A673 (cell line): ENCODE results near the gene MBD3L5. TPM values are rescaled to one million over a fixed set of nuclear protein-coding genes. Genes with fewer than 3 reads are reported as not detected.
"Not testable (repeated sequence)": the region's sequence is repeated elsewhere in the genome, so short reads cannot be mapped to it uniquely, and the experiment has no call there.

Experiments
- Bru-seq: library from RNA; stranded (reverse); fragments of 400-500 nt; gene quantifications from one replicate; lab custom pipeline; 2021; lab: Mats Ljungman, UMichigan
- BruChase-seq, 2 experiments: library from RNA; stranded (reverse); fragments of 400-500 nt; gene quantifications; one replicate each; lab custom pipeline; 2021; lab: Mats Ljungman, UMichigan
- BruUV-seq: library from RNA; stranded (reverse); fragments of 400-500 nt; replicated peaks from 2 replicates; lab custom pipeline; 2021; lab: Mats Ljungman, UMichigan
- CTCF ChIA-PET: fragments of 300-600 bp; sonication (Branson Sonifier 250); formaldehyde crosslinking; loops from one replicate; lab custom pipeline; 2022; ENCODE audit warnings: antibody characterized with exemption; lab: Charles Lee
- POLR2A ChIA-PET: fragments of 300-600 bp; sonication (Branson Sonifier 250); formaldehyde crosslinking; loops from one replicate; lab custom pipeline; 2022; ENCODE audit warnings: antibody characterized with exemption; ENCODE audit not compliant: low non-redundant PET; lab: Charles Lee
- DNase-seq: peaks from one replicate; pipeline ENCODE4 v3.0.0-alpha.2; 2015; ENCODE audit warnings: low spot score
- H3K27ac ChIP-seq: fragments of 200-600 bp; sonication (generic); 2 replicates; pipeline ENCODE4 v1.5.1; 2016; ENCODE audit warnings: mixed run types, low read depth, mild to moderate bottlenecking, mixed read lengths, antibody characterized with exemption, low read length; ENCODE audit not compliant: poor library complexity, severe bottlenecking
- H3K27me3 ChIP-seq: fragments of 200-600 bp; sonication (generic); replicated peaks from 2 replicates; pipeline ENCODE4 v1.6.1; 2017; ENCODE audit warnings: mixed run types, low read depth, mild to moderate bottlenecking, mixed read lengths, antibody characterized with exemption, low read length; ENCODE audit not compliant: insufficient read depth, poor library complexity
- H3K36me3 ChIP-seq: fragments of 200-600 bp; sonication (generic); 2 replicates; pipeline ENCODE4 v1.6.1; 2016; ENCODE audit warnings: mixed run types, mild to moderate bottlenecking, mixed read lengths, antibody characterized with exemption, low read length; ENCODE audit not compliant: insufficient read depth, poor library complexity, severe bottlenecking
- H3K4me1 ChIP-seq: fragments of 200-600 bp; sonication (generic); 2 replicates; pipeline ENCODE4 v1.6.1; 2017; ENCODE audit warnings: mixed run types, mild to moderate bottlenecking, mixed read lengths, antibody characterized with exemption, low read length; ENCODE audit not compliant: insufficient read depth, poor library complexity, severe bottlenecking
- H3K4me3 ChIP-seq: fragments of 200-600 bp; sonication (generic); 2 replicates; pipeline ENCODE4 v1.5.1; 2016; ENCODE audit warnings: low read depth, mixed run types, mild to moderate bottlenecking, mixed read lengths, low read length; ENCODE audit not compliant: poor library complexity, severe bottlenecking
- H3K9me3 ChIP-seq: fragments of 200-600 bp; sonication (generic); 2 replicates; pipeline ENCODE4 v1.6.1; 2016; ENCODE audit warnings: mixed run types, low read depth, mild to moderate bottlenecking, mixed read lengths, antibody characterized with exemption, low read length; ENCODE audit not compliant: poor library complexity, severe bottlenecking
- CTCF ChIP-seq: fragments of 300-800, 200-600 bp; sonication (generic); conservative IDR thresholded peaks from 2 replicates; pipeline ENCODE4 v1.5.1; 2017; ENCODE audit warnings: low read depth, mild to moderate bottlenecking, antibody characterized with exemption, low read length, moderate library complexity, mixed read lengths
- EZH2 ChIP-seq: fragments of 200-600 bp; sonication (generic); IDR thresholded peaks from 2 replicates; pipeline ENCODE4 v1.6.1; 2017; ENCODE audit warnings: borderline replicate concordance, low read depth, mild to moderate bottlenecking, mixed read lengths, antibody characterized with exemption, low read length; ENCODE audit not compliant: poor library complexity, severe bottlenecking
- intact Hi-C: fragments of 100-400 bp; cut with micrococcal nuclease; formaldehyde crosslinking; loops from one replicate; pipeline ENCODE4 v1.10.0; 2022; ENCODE audit not compliant: unreplicated experiment
- long read RNA-seq: library from polyadenylated mRNA; stranded (forward); transcript quantifications from one replicate; pipeline ENCODE4 v2.0.0, GENCODE V29; 2022
- total RNA-seq: library from RNA; stranded (reverse); gene quantifications from 2 replicates; pipeline ENCODE4 v1.2.3, GENCODE V29; 2021

The MBD3L5 gene
- total RNA-seq (0.47 TPM in 1 of 2 replicates, not detected in the other), Bru-seq, nascent RNA (percentile 17 among the genes with signal in this experiment), BruChase-seq, experiment 1, labeled RNA remaining after a 2-hour chase (not detected), BruChase-seq, experiment 2, labeled RNA remaining after a 6-hour chase (percentile 17 among the genes with signal in this experiment)
- long read RNA-seq = 0 reads

DNA sequence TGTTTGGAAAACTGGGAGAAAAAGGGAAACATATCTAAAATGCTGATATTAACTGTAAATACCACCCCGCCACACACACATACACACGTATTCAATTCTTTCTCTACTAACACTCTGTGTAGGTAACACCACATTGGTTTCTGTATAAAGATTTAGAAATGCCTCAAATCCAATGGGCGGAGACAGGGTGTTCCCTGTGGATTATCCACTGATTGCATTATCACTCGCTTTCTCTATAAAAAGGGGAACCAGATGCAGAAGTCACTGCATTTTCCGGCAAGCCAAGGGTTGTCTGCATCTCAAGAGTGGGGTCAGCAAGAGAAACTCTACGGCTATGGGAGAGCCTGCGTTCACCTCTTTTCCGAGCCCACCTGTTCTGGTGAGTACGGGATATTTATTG is at the start of gene MBD3L5:
TSS of gene MBD3L5 (plus strand) at position 301 of the 400 bp plus-strand sequence. CDS start at position 335, 34 bp downstream.
- DNase-seq, H3K4me3 ChIP-seq, intact Hi-C loops, CTCF ChIA-PET, H3K36me3 ChIP-seq, H3K27me3 ChIP-seq, H3K4me1 ChIP-seq, H3K27ac ChIP-seq, H3K9me3 ChIP-seq, POLR2A ChIA-PET, BruUV-seq: not testable (repeated sequence)

- intact Hi-C loops = no loop called here
- no peak for TF ChIP-seq CTCF
- TF ChIP-seq EZH2 = no peak
- ChIA-PET POLR2A (no interaction called here), CTCF (no interaction called here)
- no peak overlapping the region for H3K27ac ChIP-seq
- BruUV-seq = no TSS peak
- no peaks in the 10 kb centered on the region for H3K9me3 ChIP-seq
- H3K4me3 ChIP-seq = no peak overlapping the region
- H3K27me3 ChIP-seq = no peaks in the 10 kb centered on the region
- no peaks in the 10 kb centered on the region for H3K4me1 ChIP-seq
- DNase-seq = no peak
- H3K36me3 ChIP-seq = no peaks in the 10 kb centered on the region
Measured at GRCh38 chr19:6983448-6983847, 46.9 kb upstream of the MBD3L5 start.

- CTCF ChIA-PET = no interaction called here
- no peak overlapping the region for H3K27ac ChIP-seq
- H3K9me3 ChIP-seq = no peaks in the 10 kb centered on the region
- DNase-seq = no peak
- H3K27me3 ChIP-seq = no peaks in the 10 kb centered on the region
- no TSS peak for BruUV-seq
- H3K36me3 ChIP-seq = no peaks in the 10 kb centered on the region
- no peaks in the 10 kb centered on the region for H3K4me1 ChIP-seq
- no peak overlapping the region for H3K4me3 ChIP-seq
- TF ChIP-seq CTCF = no peak
- no peak for TF ChIP-seq EZH2
- POLR2A ChIA-PET = interaction anchor here (0.5 kb wide), 1 partner anchor 299 kb away, joined by 9 read pairs; no protein-coding TSS in a partner anchor
- intact Hi-C loops = no loop called here
Measured at GRCh38 chr19:6987850-6988249, 42.5 kb upstream of the MBD3L5 start.

DNA sequence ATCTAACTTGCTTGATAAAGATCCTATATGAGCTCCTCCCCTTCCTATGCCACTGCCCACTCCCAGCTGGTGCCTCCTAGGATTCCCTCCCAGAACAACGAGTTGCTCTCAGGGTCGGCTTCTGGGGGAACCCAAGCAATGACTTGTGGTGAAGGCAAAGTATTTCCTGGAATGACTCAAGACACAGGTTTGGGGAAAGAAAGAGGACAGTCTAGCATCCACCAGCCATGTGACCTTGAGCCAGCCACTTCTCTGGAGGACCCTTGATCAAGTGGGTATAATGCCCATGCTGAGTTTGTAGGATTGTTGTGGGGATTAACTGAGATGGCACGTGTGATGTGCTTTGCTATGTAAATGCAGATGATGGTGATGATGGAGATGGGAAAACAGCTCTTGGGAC is 42.1 kb upstream of the MBD3L5 start:
- intact Hi-C loops = no loop called here
- DNase-seq = no peak
- ChIA-PET CTCF (no interaction called here), POLR2A (interaction anchor here (0.5 kb wide), 1 partner anchor 298 kb away, joined by 9 read pairs; no protein-coding TSS in a partner anchor)
- Histone ChIP-seq H3K9me3 (no peaks in the 10 kb centered on the region), H3K36me3 (no peaks in the 10 kb centered on the region), H3K4me3 (no peak overlapping the region), H3K27me3 (no peaks in the 10 kb centered on the region), H3K4me1 (no peaks in the 10 kb centered on the region), H3K27ac (no peak overlapping the region)
- no TSS peak for BruUV-seq
- TF ChIP-seq EZH2 (no peak), CTCF (no peak)
